ENCODE data around the gene EDC4. TPM values are rescaled to one million over a fixed set of nuclear protein-coding genes. Genes with fewer than 3 reads are reported as not detected.

Gene EDC4
- total RNA-seq, 4 donors from 2014 or later, result 43.8 to 72.6 (median 53.5) TPM

DNA sequence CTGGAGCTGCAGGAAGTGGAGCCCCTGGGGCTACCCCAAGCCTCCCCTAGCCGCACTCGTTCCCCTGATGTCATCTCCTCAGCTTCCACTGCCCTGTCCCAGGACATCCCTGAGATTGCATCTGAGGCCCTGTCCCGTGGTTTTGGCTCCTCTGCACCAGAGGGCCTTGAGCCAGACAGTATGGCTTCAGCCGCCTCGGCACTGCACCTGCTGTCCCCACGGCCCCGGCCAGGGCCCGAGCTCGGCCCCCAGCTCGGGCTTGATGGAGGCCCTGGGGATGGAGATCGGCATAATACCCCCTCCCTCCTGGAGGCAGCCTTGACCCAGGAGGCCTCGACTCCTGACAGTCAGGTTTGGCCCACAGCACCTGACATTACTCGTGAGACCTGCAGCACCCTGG, 7.7 kb downstream of the EDC4 start:
- Histone ChIP-seq H3K9me3 (no peaks in the 10 kb centered on the region), H3K36me3 (peaks cover 0 to 92% of the 10 kb centered on the region in 2 donors), H3K4me3 (no peak overlapping the region), H3K27me3 (no peaks in the 10 kb centered on the region), H3K4me1 (peaks cover 0 to 40% (median 14%) of the 10 kb centered on the region in 3 donors), H3K27ac (no peak overlapping the region)
- WGBS, 2 donors (ENCODE audit: low coverage in 1 of 2), result 92% methylated on average over 2 of the region's 13 CpGs; no CpG with 5 or more reads in 1 of the 2 donors
- no peak for ATAC-seq
- TF ChIP-seq POLR2AphosphoS5 (IDR thresholded peaks at IDR 0.05), result no peak
- TF ChIP-seq POLR2A (IDR thresholded peaks at IDR 0.05), result no peak
- no peak for TF ChIP-seq CTCF (IDR thresholded peaks at IDR 0.05)
- TF ChIP-seq EP300 (IDR thresholded peaks at IDR 0.05), result no peak

DNA sequence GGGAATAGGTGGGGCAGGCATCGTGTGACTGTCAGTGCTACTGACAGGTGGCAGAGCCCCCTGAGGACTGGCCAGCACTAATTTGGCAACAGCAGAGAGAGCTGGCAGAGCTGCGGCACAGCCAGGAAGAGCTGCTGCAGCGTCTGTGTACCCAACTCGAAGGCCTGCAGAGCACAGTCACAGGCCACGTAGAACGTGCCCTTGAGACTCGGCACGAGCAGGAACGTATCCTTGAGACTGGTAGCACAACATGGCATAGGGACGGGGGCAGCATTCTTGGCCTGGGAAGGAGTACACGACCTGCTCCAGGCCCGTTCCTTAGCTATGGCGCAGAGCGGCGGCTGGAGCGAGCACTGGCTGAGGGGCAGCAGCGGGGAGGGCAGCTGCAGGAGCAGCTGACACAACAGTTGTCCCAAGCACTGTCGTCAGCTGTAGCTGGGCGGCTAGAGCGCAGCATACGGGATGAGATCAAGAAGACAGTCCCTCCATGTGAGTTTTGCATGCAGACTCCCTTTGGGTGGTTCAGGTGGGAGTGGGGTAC, 8.8 kb downstream of the EDC4 start:
- 85 to 93% methylated on average over 11 of the region's 21 CpGs for WGBS, 2 donors (ENCODE audit: low coverage in 1 of 2)
- Histone ChIP-seq H3K9me3 (no peaks in the 10 kb centered on the region), H3K27me3 (no peaks in the 10 kb centered on the region), H3K36me3 (peaks cover 0 to 91% of the 10 kb centered on the region in 2 donors), H3K4me3 (no peak overlapping the region), H3K27ac (no peak overlapping the region), H3K4me1 (peaks cover 0 to 30% (median 8%) of the 10 kb centered on the region in 3 donors)
- TF ChIP-seq CTCF (IDR thresholded peaks at IDR 0.05) (no peak), POLR2AphosphoS5 (IDR thresholded peaks at IDR 0.05) (no peak), POLR2A (IDR thresholded peaks at IDR 0.05) (no peak), EP300 (IDR thresholded peaks at IDR 0.05) (no peak)
- no peak for ATAC-seq

- no peaks in the 10 kb centered on the region for H3K9me3 ChIP-seq
- peaks cover 0 to 83% of the 10 kb centered on the region in 2 donors for H3K36me3 ChIP-seq
- H3K27me3 ChIP-seq, result no peaks in the 10 kb centered on the region
- H3K4me1 ChIP-seq, result peaks cover 0 to 25% (median 8%) of the 10 kb centered on the region in 3 donors
- TF ChIP-seq POLR2AphosphoS5 (IDR thresholded peaks at IDR 0.05), result no peak
- no peak for TF ChIP-seq EP300 (IDR thresholded peaks at IDR 0.05)
- no peak for TF ChIP-seq POLR2A (IDR thresholded peaks at IDR 0.05)
- TF ChIP-seq CTCF (IDR thresholded peaks at IDR 0.05), result no peak
- ATAC-seq, result no peak
- 20 to 86% methylated on average over 1 of the region's 18 CpGs for WGBS, 2 donors (ENCODE audit: low coverage in 1 of 2)
- H3K27ac ChIP-seq, result peak overlapping the region in 1 of 4 donors; percentile 83
- no peak overlapping the region for H3K4me3 ChIP-seq
These were observed 9.7 kb downstream of the EDC4 start for GRCh38 chr16:67882374-67883145.

DNA sequence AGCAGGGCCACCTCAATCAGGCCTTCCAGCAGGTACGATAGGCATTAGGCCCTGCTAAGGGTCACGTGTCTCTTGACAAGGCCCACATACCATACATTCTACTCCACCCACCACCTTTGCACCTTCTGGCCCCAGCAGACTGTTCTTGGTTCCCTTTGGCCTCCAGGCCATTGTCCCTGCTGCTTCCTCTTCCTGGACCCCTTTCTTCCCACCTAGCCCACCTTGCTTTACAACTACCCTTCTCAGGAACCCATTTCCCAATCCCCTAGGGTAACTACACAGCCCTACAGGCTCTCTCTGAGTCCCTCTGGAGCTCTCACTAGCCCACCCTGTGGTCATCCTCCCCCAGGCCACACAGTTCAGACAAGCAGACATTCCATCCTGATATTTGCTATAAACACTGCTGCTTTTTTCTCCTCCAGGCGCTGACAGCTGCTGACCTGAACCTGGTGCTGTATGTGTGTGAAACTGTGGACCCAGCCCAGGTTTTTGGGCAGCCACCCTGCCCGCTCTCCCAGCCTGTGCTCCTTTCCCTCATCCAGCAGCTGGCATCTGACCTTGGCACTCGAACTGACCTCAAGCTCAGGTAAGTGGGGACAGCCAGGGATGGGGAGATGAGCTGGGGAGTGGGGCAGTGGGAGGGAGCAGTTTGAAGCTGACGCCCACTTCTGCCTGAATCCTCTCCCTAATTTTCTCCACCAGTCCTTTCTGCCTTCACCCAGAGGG, 10.5 kb downstream of the EDC4 start:
- 55 to 79% methylated on average over 3 of the region's 6 CpGs for WGBS, 2 donors (ENCODE audit: low coverage in 1 of 2)
- Histone ChIP-seq H3K27me3 (no peaks in the 10 kb centered on the region), H3K4me1 (peaks cover 0 to 25% (median 8%) of the 10 kb centered on the region in 3 donors), H3K4me3 (no peak overlapping the region), H3K9me3 (no peaks in the 10 kb centered on the region), H3K27ac (peak overlapping the region in 2 of 4 donors; percentile 73 to 83), H3K36me3 (peaks cover 0 to 75% of the 10 kb centered on the region in 2 donors)
- no peak for ATAC-seq
- TF ChIP-seq CTCF (IDR thresholded peaks at IDR 0.05) (no peak), POLR2AphosphoS5 (IDR thresholded peaks at IDR 0.05) (no peak), EP300 (IDR thresholded peaks at IDR 0.05) (no peak), POLR2A (IDR thresholded peaks at IDR 0.05) (no peak)

Measured in gastroesophageal sphincter (tissue), 4 donors.